ENCODE data around the gene IDUA. TPM values are rescaled to one million over a fixed set of nuclear protein-coding genes. Genes with fewer than 3 reads are reported as not detected.
A peak's percentile ranks its signal among the peaks of the same experiment; 100 is the strongest.

The IDUA gene
- total RNA-seq, 4 donors from 2014 or later: 40.4 to 114 (median 71.4) TPM

DNA sequence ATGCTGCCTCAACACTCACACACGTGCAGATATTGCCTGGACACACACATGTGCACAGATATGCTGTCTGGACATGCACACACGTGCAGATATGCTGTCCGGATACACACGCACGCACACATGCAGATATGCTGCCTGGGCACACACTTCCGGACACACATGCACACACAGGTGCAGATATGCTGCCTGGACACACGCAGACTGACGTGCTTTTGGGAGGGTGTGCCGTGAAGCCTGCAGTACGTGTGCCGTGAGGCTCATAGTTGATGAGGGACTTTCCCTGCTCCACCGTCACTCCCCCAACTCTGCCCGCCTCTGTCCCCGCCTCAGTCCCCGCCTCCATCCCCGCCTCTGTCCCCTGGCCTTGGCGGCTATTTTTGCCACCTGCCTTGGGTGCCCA is 39.3 kb downstream of the IDUA start:
- no peak overlapping the region for H3K4me3 ChIP-seq
- no peak overlapping the region for H3K27ac ChIP-seq
- no peak for TF ChIP-seq POLR2A (IDR thresholded peaks at IDR 0.05)
- TF ChIP-seq CTCF (IDR thresholded peaks at IDR 0.05): no peak
- H3K4me1 ChIP-seq: peaks cover 0 to 15% (median 9%) of the 10 kb centered on the region in 4 donors
- H3K9me3 ChIP-seq: peaks cover 0 to 4% (median 0%) of the 10 kb centered on the region in 4 donors
- no peaks in the 10 kb centered on the region for H3K27me3 ChIP-seq
- H3K36me3 ChIP-seq: peaks cover 0 to 10% (median 0%) of the 10 kb centered on the region in 3 donors
- DNase-seq: peak; percentile 59 to 74 (median 67)

GRCh38 chr4:1027219-1027914 is 40.5 kb downstream of the IDUA start:
- Histone ChIP-seq H3K4me3 (no peak overlapping the region), H3K27ac (no peak overlapping the region), H3K9me3 (peaks cover 0 to 4% (median 0%) of the 10 kb centered on the region in 4 donors), H3K4me1 (peaks cover 0 to 7% (median under 1%) of the 10 kb centered on the region in 4 donors), H3K27me3 (no peaks in the 10 kb centered on the region), H3K36me3 (peaks cover 0 to 10% (median 0%) of the 10 kb centered on the region in 3 donors)
- TF ChIP-seq CTCF (IDR thresholded peaks at IDR 0.05): no peak
- TF ChIP-seq POLR2A (IDR thresholded peaks at IDR 0.05): no peak
- no peak for DNase-seq

- Histone ChIP-seq H3K27me3 (no peaks in the 10 kb centered on the region), H3K4me3 (no peak overlapping the region), H3K36me3 (peaks cover 0 to 10% (median 0%) of the 10 kb centered on the region in 3 donors), H3K27ac (no peak overlapping the region), H3K4me1 (peaks cover 0 to 2% (median 0%) of the 10 kb centered on the region in 4 donors), H3K9me3 (peaks cover 0 to 4% (median 0%) of the 10 kb centered on the region in 4 donors)
- no peak for DNase-seq
- TF ChIP-seq CTCF (IDR thresholded peaks at IDR 0.05) (no peak), POLR2A (IDR thresholded peaks at IDR 0.05) (no peak)
These were observed 41.0 kb downstream of the IDUA start for GRCh38 chr4:1027915-1028238.

DNA sequence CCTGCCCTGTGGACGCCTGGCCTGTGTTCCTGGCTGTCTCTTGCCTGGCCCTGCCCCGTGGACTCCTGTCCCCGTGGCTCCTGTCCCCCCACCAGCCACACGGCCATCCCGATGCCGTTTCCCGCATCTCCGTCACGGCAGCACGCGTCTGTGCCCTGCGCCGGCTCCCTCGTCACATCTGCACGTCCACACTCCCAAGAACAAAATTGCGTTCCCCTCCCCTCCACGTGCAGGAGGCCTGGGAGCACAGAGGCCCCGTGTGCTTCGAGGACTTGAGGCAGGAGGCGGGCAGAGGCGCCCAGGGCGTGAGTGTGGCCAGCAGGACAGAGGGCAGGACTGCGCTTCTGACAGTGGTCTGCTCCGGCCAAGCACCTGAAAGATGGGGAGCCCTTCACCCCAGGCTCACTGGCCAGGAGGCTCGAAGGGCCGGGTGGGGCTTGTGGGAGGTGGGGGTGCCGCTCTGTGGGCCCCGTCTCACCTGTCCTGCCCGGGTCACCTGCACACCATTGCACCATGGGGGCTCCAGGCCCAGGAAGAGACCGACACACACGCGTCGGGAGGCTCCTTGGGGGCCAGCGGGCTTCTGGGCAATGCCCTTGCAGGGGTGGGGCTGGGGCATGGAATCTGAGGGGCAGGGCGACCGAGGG is 41.9 kb downstream of the IDUA start:
- Histone ChIP-seq H3K36me3 (peaks cover 0 to 10% (median 0%) of the 10 kb centered on the region in 3 donors), H3K9me3 (peaks cover 0 to 4% (median 0%) of the 10 kb centered on the region in 4 donors), H3K4me1 (no peaks in the 10 kb centered on the region), H3K27me3 (no peaks in the 10 kb centered on the region), H3K27ac (no peak overlapping the region), H3K4me3 (no peak overlapping the region)
- TF ChIP-seq CTCF (IDR thresholded peaks at IDR 0.05): no peak
- TF ChIP-seq POLR2A (IDR thresholded peaks at IDR 0.05): no peak
- no peak for DNase-seq

DNA sequence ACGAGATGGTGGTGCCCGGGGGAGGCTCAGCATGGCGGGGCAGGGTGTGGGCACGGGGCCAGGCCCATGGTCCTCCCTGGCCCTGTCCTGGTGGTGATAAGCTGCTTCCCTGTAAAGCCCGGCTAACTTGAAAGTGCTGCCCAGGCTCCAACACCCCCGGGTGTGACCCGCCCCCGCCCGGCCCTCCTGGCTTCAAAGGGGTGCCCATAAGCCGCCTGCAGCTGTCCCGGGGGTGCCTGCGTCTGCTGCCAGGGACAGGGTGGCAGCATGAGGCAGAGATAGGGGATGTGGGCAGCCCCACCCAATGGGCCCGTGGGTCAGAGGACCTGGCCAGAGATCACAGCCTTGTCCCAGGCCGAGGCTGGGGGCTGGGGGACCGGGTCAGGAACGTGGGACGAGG is 42.7 kb downstream of the IDUA start:
- no peaks in the 10 kb centered on the region for H3K27me3 ChIP-seq
- DNase-seq: no peak
- H3K9me3 ChIP-seq: peaks cover 0 to 4% (median 0%) of the 10 kb centered on the region in 4 donors
- TF ChIP-seq CTCF (IDR thresholded peaks at IDR 0.05) (no peak), POLR2A (IDR thresholded peaks at IDR 0.05) (no peak)
- no peak overlapping the region for H3K27ac ChIP-seq
- H3K36me3 ChIP-seq: peaks cover 0 to 4% (median 0%) of the 10 kb centered on the region in 3 donors
- H3K4me1 ChIP-seq: no peaks in the 10 kb centered on the region
- no peak overlapping the region for H3K4me3 ChIP-seq

Data from Peyer's patch (tissue), 4 donors.